H9 (cell line): ENCODE measurements around the gene PSMD5. TPM values are rescaled to one million over a fixed set of nuclear protein-coding genes. Genes with fewer than 3 reads are reported as not detected.
"Not testable (repeated sequence)": the region's sequence is repeated elsewhere in the genome, so short reads cannot be mapped to it uniquely, and the experiment has no call there.

Experiments
- DNase-seq: peaks from one replicate; pipeline ENCODE4 v3.0.0-alpha.2; 2017
- H2AFZ ChIP-seq: one replicate; pipeline ENCODE4 v1.6.1; 2013; ENCODE audit warnings: mild to moderate bottlenecking, low read length, control low read depth, moderate library complexity
- H2AK5ac ChIP-seq: 2 replicates; pipeline ENCODE4 v1.6.1; 2013; ENCODE audit warnings: low read length, control low read depth, mixed read lengths; ENCODE audit not compliant: insufficient read length
- H2BK120ac ChIP-seq: one replicate; pipeline ENCODE4 v1.6.1; 2013; ENCODE audit warnings: low read depth, mild to moderate bottlenecking, low read length, control low read depth, inconsistent platforms; ENCODE audit not compliant: poor library complexity, severe bottlenecking
- H2BK12ac ChIP-seq: 2 replicates; pipeline ENCODE4 v1.6.1; 2013; ENCODE audit warnings: low read length, control low read depth, mixed read lengths, low read depth; ENCODE audit not compliant: insufficient read length
- H2BK15ac ChIP-seq: 2 replicates; pipeline ENCODE4 v1.6.1; 2013; ENCODE audit warnings: low read depth, low read length, control low read depth
- H2BK20ac ChIP-seq: one replicate; pipeline ENCODE4 v1.6.1; 2013; ENCODE audit warnings: low read depth, mild to moderate bottlenecking, low read length, control low read depth, inconsistent platforms; ENCODE audit not compliant: poor library complexity, severe bottlenecking
- H2BK5ac ChIP-seq: 2 replicates; pipeline ENCODE4 v1.6.1; 2013; ENCODE audit warnings: low read length, control low read depth, mixed read lengths; ENCODE audit not compliant: insufficient read length
- H3K14ac ChIP-seq: 2 replicates; pipeline ENCODE4 v1.6.1; 2013; ENCODE audit warnings: low read length, control low read depth; ENCODE audit not compliant: insufficient read depth
- H3K18ac ChIP-seq: 2 replicates; pipeline ENCODE4 v1.6.1; 2013; ENCODE audit warnings: low read depth, mild to moderate bottlenecking, mixed read lengths, low read length, control low read depth; ENCODE audit not compliant: insufficient read length
- H3K23ac ChIP-seq: 2 replicates; pipeline ENCODE4 v1.6.1; 2013; ENCODE audit warnings: low read length, control low read depth, mixed read lengths, low read depth; ENCODE audit not compliant: insufficient read length
- H3K23me2 ChIP-seq: 2 replicates; pipeline ENCODE4 v1.6.1; 2013; ENCODE audit warnings: low read depth, mild to moderate bottlenecking, mixed read lengths, low read length, control low read depth; ENCODE audit not compliant: insufficient read length, poor library complexity, severe bottlenecking
- H3K27ac ChIP-seq: 2 replicates; pipeline ENCODE4 v1.5.1; 2013; ENCODE audit warnings: low read length, control low read depth, mixed read lengths, low read depth; ENCODE audit not compliant: insufficient read length
- H3K27me3 ChIP-seq: 2 replicates; pipeline ENCODE4 v1.6.1; 2013; ENCODE audit warnings: low read length, control low read depth, inconsistent platforms; ENCODE audit not compliant: insufficient read depth
- H3K4ac ChIP-seq: 2 replicates; pipeline ENCODE4 v1.6.1; 2013; ENCODE audit warnings: low read depth, mild to moderate bottlenecking, control low read depth, inconsistent platforms, low read length, moderate library complexity
- H3K4me1 ChIP-seq: 2 replicates; pipeline ENCODE4 v1.6.1; 2013; ENCODE audit warnings: low read length, control low read depth, inconsistent platforms; ENCODE audit not compliant: insufficient read depth
- H3K4me2 ChIP-seq: 2 replicates; pipeline ENCODE4 v1.6.1; 2013; ENCODE audit warnings: low read length, control low read depth, mixed read lengths; ENCODE audit not compliant: insufficient read length, insufficient read depth
- H3K56ac ChIP-seq: 2 replicates; pipeline ENCODE4 v1.6.1; 2013; ENCODE audit warnings: low read depth, mild to moderate bottlenecking, mixed read lengths, low read length, control low read depth; ENCODE audit not compliant: insufficient read length
- H3K79me1 ChIP-seq: 2 replicates; pipeline ENCODE4 v1.6.1; 2013; ENCODE audit warnings: low read depth, mild to moderate bottlenecking, moderate library complexity, low read length, control low read depth, inconsistent platforms; ENCODE audit not compliant: insufficient read depth, poor library complexity, severe bottlenecking
- H3K79me2 ChIP-seq: 2 replicates; pipeline ENCODE4 v1.6.1; 2013; ENCODE audit warnings: low read length, control low read depth, inconsistent platforms; ENCODE audit not compliant: insufficient read depth
- H3K9ac ChIP-seq: 2 replicates; pipeline ENCODE4 v1.6.1; 2013; ENCODE audit warnings: low read length, control low read depth, mixed read lengths; ENCODE audit not compliant: insufficient read length; ENCODE audit errors: extremely low read depth
- H3K9me3 ChIP-seq: one replicate; pipeline ENCODE4 v1.6.1; 2013; ENCODE audit warnings: low read depth, low read length, inconsistent platforms; ENCODE audit not compliant: control insufficient read depth
- H3T11ph ChIP-seq: one replicate; pipeline ENCODE4 v1.6.1; 2013; ENCODE audit warnings: mild to moderate bottlenecking, low read length, control low read depth, inconsistent platforms
- H4K20me1 ChIP-seq: one replicate; pipeline ENCODE4 v1.6.1; 2013; ENCODE audit not compliant: control insufficient read depth, insufficient read length, insufficient read depth
- H4K5ac ChIP-seq: 2 replicates; pipeline ENCODE4 v1.6.1; 2013; ENCODE audit warnings: low read depth, mild to moderate bottlenecking, mixed read lengths, low read length, control low read depth; ENCODE audit not compliant: insufficient read length
- H4K8ac ChIP-seq: replicated peaks from 2 replicates; pipeline ENCODE4 v1.6.1; 2013; ENCODE audit warnings: low read length, control low read depth, mixed read lengths, low read depth; ENCODE audit not compliant: insufficient read length
- H4K91ac ChIP-seq: 2 replicates; pipeline ENCODE4 v1.6.1; 2013; ENCODE audit warnings: low read depth, mild to moderate bottlenecking, moderate library complexity, mixed read lengths, low read length, control low read depth; ENCODE audit not compliant: insufficient read length
- H3K27ac Mint-ChIP-seq, 3 experiments: 2 replicates in 2 of 3; 3 replicates in 1 of 3; pipeline ENCODE4 v1.8.0; 2020 to 2021; ENCODE audit warnings: mixed read lengths in 3 of 3, mild to moderate bottlenecking in 1 of 3, moderate library complexity in 1 of 3
- H3K27me3 Mint-ChIP-seq: 2 replicates; pipeline ENCODE4 v1.8.0; 2021; ENCODE audit warnings: low read depth, mild to moderate bottlenecking, moderate library complexity, mixed read lengths
- H3K36me3 Mint-ChIP-seq, 3 experiments: 2 replicates in 2 of 3; 3 replicates in 1 of 3; pipeline ENCODE4 v1.8.0; 2020 to 2021; ENCODE audit warnings: low read depth in 3 of 3, mixed read lengths in 3 of 3; ENCODE audit not compliant: insufficient read depth in 1 of 3
- H3K4me1 Mint-ChIP-seq, 2 experiments: 2 replicates each; pipeline ENCODE4 v1.8.0; 2020; ENCODE audit warnings: mixed read lengths in 2 of 2
- H3K4me3 Mint-ChIP-seq, 2 experiments: 2 replicates in 1 of 2; 3 replicates in 1 of 2; pipeline ENCODE4 v1.8.0; 2020 to 2021; ENCODE audit warnings: mild to moderate bottlenecking in 2 of 2, mixed read lengths in 2 of 2, moderate library complexity in 1 of 2
- H3K9me3 Mint-ChIP-seq, 2 experiments: 2 replicates in 1 of 2; 3 replicates in 1 of 2; pipeline ENCODE4 v1.8.0; 2020; ENCODE audit warnings: mild to moderate bottlenecking in 2 of 2, mixed read lengths in 2 of 2, moderate library complexity in 1 of 2
- CTCF ChIP-seq: fragments of 200-600 bp; sonication (generic); conservative IDR thresholded peaks from 3 replicates; pipeline ENCODE4 v1.8.0; 2021; ENCODE audit warnings: antibody characterized with exemption, mild to moderate bottlenecking
- WGBS: extraction: QIAGEN DNeasy Blood & Tissue Kit; methylation state at CpG from one replicate; pipeline ENCODE4 v1.1.7; 2013; ENCODE audit warnings: missing lambda C conversion rate, low lambda C conversion rate, mixed read lengths; ENCODE audit not compliant: insufficient read length; ENCODE audit errors: extremely low coverage; 5-methylcytosine and 5-hydroxymethylcytosine counted together
- total RNA-seq: library from RNA; stranded (reverse); gene quantifications from 2 replicates; pipeline ENCODE4 v1.2.1, GENCODE V29; 2021

Gene PSMD5
- total RNA-seq, 1 experiment from 2014 or later: 64.9 TPM

DNA sequence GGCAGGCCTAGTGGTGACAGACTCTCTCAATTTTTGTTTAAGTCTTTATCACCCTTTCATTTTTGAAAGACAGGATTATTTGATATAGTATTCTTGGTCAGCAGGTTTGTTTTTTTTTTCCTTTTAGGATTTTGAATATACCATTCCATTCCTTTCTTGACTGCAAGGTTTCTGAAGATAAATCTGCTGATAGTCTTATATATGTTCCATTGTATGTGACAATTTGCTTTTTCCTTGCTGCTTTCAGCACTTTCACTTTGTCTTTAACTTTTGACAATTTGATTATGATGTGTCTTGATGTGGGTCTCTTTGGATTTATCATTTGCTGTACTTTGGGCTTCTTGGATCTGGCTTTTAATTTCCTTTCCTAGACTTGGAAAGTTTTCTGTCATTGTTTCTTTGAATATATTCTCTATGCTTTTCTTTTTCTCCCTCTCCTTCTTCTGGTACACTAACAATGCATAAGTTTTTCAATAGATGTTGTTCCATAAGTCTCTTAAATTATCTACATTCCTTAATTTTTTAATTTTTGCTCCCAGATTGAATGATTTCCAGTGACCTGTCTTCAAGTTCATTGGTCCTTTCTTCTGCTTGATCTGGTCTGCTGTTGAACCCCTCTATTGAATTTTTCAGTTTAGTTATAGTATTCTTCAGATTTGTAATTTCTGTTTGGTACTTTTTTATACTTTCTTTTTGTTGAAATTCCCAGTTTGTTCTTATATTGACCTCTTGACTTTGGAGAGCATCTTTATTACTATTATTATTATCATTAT lies 34.9 kb downstream of the PSMD5 start:
- TF ChIP-seq CTCF: no peak
- H3K27ac Mint-ChIP-seq: no peak overlapping the region
- Histone ChIP-seq H4K20me1 (no peaks in the 10 kb centered on the region), H4K8ac (no peak overlapping the region), H3K27me3 (no peaks in the 10 kb centered on the region), H3K56ac (no peak overlapping the region), H2BK120ac (no peak overlapping the region), H3K4me1 (no peaks in the 10 kb centered on the region), H2BK15ac (no peak overlapping the region), H4K5ac (no peak overlapping the region), H3K23me2 (no peaks in the 10 kb centered on the region), H2BK5ac (no peak overlapping the region), H3K14ac (no peak overlapping the region), H3K9ac (no peak overlapping the region), H2AFZ (no peak overlapping the region), H3K18ac (no peak overlapping the region), H2BK12ac (no peak overlapping the region), H3K4ac (no peak overlapping the region), H3K27ac (no peak overlapping the region), H2AK5ac (no peak overlapping the region), H2BK20ac (no peak overlapping the region), H3K23ac (no peak overlapping the region), H3K79me1 (no peaks in the 10 kb centered on the region), H4K91ac (no peak overlapping the region), H3K4me2 (no peak overlapping the region), H3T11ph (no peak overlapping the region), H3K9me3 (peaks cover 5% of the 10 kb centered on the region), H3K79me2 (no peaks in the 10 kb centered on the region)
- DNase-seq: no peak
- H3K36me3 Mint-ChIP-seq: peaks cover 17 to 34% (median 30%) of the 10 kb centered on the region in 3 experiments
- H3K4me1 Mint-ChIP-seq: no peaks in the 10 kb centered on the region
- H3K9me3 Mint-ChIP-seq: peaks cover 41 to 47% of the 10 kb centered on the region in 2 experiments
- no peak overlapping the region for H3K4me3 Mint-ChIP-seq
- H3K27me3 Mint-ChIP-seq: no peaks in the 10 kb centered on the region; the same call in 1 of the 2 replicates

DNA sequence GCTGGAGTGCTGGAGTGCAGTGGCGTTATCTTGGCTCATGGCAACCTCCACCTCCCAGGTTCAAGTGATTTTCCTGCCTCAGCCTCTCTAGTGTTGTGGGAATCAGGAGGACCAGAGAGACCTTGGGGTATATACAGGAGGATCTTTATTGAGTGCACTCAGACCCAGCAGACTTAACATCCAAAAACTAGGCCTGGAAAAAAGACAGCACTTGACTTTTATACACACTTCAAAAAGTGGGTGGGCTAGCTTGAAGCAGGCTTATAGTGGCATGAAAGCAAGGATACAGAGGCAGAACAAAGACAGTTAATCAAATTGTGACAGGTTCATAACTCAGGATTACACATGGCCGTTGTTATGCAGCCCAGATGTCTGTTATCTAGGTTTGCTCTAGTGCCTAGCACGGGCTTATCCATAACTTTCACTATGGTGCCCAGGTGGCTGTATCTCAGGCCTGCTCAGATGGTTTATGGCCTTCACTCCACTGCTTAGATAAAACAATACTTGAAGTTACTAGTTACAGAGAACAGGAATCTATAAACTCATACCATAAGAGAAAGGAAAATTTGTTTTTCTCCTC lies 37.8 kb downstream of the PSMD5 start:
- not testable (repeated sequence) for H3K79me2 ChIP-seq, H3K4me1 ChIP-seq, DNase-seq, H3K23ac ChIP-seq, H3K9me3 ChIP-seq, H2BK120ac ChIP-seq, H3K79me1 ChIP-seq, H3K56ac ChIP-seq, H3K4me1 Mint-ChIP-seq, H2AK5ac ChIP-seq, H3K4ac ChIP-seq, H3K27ac ChIP-seq, H3K27me3 ChIP-seq, H2BK12ac ChIP-seq, H4K8ac ChIP-seq, H3K14ac ChIP-seq, H2BK20ac ChIP-seq, H3T11ph ChIP-seq, H4K5ac ChIP-seq, H3K4me2 ChIP-seq, H3K23me2 ChIP-seq, H3K18ac ChIP-seq, H2AFZ ChIP-seq, H2BK15ac ChIP-seq, H4K20me1 ChIP-seq, H2BK5ac ChIP-seq, H3K27me3 Mint-ChIP-seq, H3K4me3 Mint-ChIP-seq, H3K27ac Mint-ChIP-seq, H3K9ac ChIP-seq, H4K91ac ChIP-seq
- H3K9me3 Mint-ChIP-seq: peaks cover 41 to 47% of the 10 kb centered on the region in 2 experiments
- no CpG with 5 or more reads among the region's 3 CpGs for WGBS
- peaks cover 17 to 34% (median 30%) of the 10 kb centered on the region in 3 experiments for H3K36me3 Mint-ChIP-seq
